Tibial nerve (tissue), 3 donors: ENCODE data around the gene FOXL2.

Source experiments
- CTCF ChIP-seq, 5 experiments: fragments of 200-600 bp in 3 of 5; fragments of 450-650 bp in 2 of 5; sonication (generic) in 3 of 5; IDR thresholded peaks; one replicate each; pipeline ENCODE4 v1.5.1; 2016 to 2019; ENCODE audit warnings: antibody characterized with exemption in 5 of 5, mild to moderate bottlenecking in 3 of 5, moderate library complexity in 2 of 5
- POLR2A ChIP-seq, 2 donors: fragments of 450-650 bp; IDR thresholded peaks; one replicate each; pipeline ENCODE4 v1.6.1; 2017; ENCODE audit warnings: antibody characterized with exemption in 2 of 2, mild to moderate bottlenecking in 2 of 2, moderate library complexity in 2 of 2

GRCh38 chr3:138944929-138945708, 1.8 kb downstream of the FOXL2 start:
- no peak for TF ChIP-seq CTCF (IDR thresholded peaks at IDR 0.05)
- no peak for TF ChIP-seq POLR2A (IDR thresholded peaks at IDR 0.05)
